Suprapubic skin (tissue), 3 donors: ENCODE data around the gene MYMX.

Source experiments
- CTCF ChIP-seq, 2 donors: fragments of 200-600 bp in 1 of 2; fragments of 450-650 bp in 1 of 2; sonication (generic) in 1 of 2; IDR thresholded peaks; one replicate each; pipeline ENCODE4 v1.5.1; 2016 to 2019; ENCODE audit warnings: antibody characterized with exemption in 2 of 2, mild to moderate bottlenecking in 1 of 2, moderate library complexity in 1 of 2
- POLR2A ChIP-seq, 2 donors: fragments of 450-650 bp; IDR thresholded peaks; one replicate each; pipeline ENCODE4 v1.6.1; 2017; ENCODE audit warnings: antibody characterized with exemption in 2 of 2, mild to moderate bottlenecking in 2 of 2, moderate library complexity in 2 of 2

DNA sequence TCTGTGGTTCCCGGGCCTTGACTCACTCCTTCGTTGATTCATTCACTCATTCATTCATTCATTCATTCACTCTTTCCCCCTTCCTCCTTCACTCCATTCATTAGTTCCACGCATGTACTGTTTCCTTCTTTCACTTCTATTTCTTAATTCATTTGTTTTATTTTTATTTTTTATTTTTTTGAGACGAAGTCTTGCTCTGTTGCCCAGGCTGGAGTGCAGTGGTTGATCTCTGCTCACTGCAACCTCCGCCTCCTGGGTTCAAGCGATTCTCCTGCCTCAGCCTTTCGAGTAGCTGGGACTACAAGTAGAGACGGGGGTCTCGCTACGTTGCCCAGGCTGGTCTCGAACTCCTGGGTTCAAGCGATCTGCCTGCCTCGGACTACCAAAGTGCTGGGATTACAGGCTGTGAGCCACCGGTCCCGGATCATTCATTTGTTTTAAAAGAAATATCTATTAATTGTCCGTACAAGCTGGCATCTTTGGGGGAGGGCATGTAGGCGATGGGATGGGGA, 49.1 kb downstream of the MYMX start:
- TF ChIP-seq CTCF (IDR thresholded peaks at IDR 0.05) (no peak), POLR2A (IDR thresholded peaks at IDR 0.05) (no peak)
